Parathyroid adenoma (tissue), 2 donors: ENCODE measurements around the gene CECR2.
"Not testable (repeated sequence)": the region's sequence is repeated elsewhere in the genome, so short reads cannot be mapped to it uniquely, and the experiment has no call there.

Experiments used
- H2AFZ ChIP-seq: fragments of 300-600 bp; sonication (generic); one replicate; pipeline ENCODE4 v1.7.0; 2017; ENCODE audit warnings: antibody characterized with exemption, mild to moderate bottlenecking
- H3K27ac ChIP-seq: fragments of 300-600 bp; sonication (generic); one replicate; pipeline ENCODE4 v1.7.0; 2017
- H3K27me3 ChIP-seq: fragments of 300-600 bp; sonication (generic); one replicate; pipeline ENCODE4 v1.7.0; 2017; ENCODE audit warnings: low read length; ENCODE audit not compliant: control insufficient read depth, insufficient read depth
- H3K36me3 ChIP-seq: fragments of 300-600 bp; sonication (generic); one replicate; pipeline ENCODE4 v1.7.0; 2017; ENCODE audit warnings: low read length; ENCODE audit not compliant: control insufficient read depth, insufficient read depth
- H3K4me1 ChIP-seq: fragments of 300-600 bp; sonication (generic); one replicate; pipeline ENCODE4 v1.7.0; 2017; ENCODE audit warnings: control low read depth
- H3K4me2 ChIP-seq: fragments of 300-600 bp; sonication (generic); one replicate; pipeline ENCODE4 v1.7.0; 2017; ENCODE audit warnings: low read length
- H3K4me3 ChIP-seq: fragments of 300-600 bp; sonication (generic); one replicate; pipeline ENCODE4 v1.7.0; 2017; ENCODE audit warnings: low read depth, low read length
- H3K79me2 ChIP-seq: fragments of 300-600 bp; sonication (generic); one replicate; pipeline ENCODE4 v1.7.0; 2017; ENCODE audit warnings: control low read depth
- H3K9ac ChIP-seq: fragments of 300-600 bp; sonication (generic); one replicate; pipeline ENCODE4 v1.7.0; 2017; ENCODE audit warnings: mild to moderate bottlenecking
- H3K9me3 ChIP-seq: fragments of 300-600 bp; sonication (generic); one replicate; pipeline ENCODE4 v1.7.0; 2017; ENCODE audit warnings: low read length; ENCODE audit not compliant: control insufficient read depth
- TF ChIP-seq, protein P1 (sequence below): fragments of 300-600 bp; sonication (generic); IDR thresholded peaks from one replicate; pipeline ENCODE4 v1.7.0; 2017; ENCODE audit warnings: antibody characterized with exemption, mild to moderate bottlenecking
- donor health status: primary hyperparathyroidism.

The CECR2 gene

DNA sequence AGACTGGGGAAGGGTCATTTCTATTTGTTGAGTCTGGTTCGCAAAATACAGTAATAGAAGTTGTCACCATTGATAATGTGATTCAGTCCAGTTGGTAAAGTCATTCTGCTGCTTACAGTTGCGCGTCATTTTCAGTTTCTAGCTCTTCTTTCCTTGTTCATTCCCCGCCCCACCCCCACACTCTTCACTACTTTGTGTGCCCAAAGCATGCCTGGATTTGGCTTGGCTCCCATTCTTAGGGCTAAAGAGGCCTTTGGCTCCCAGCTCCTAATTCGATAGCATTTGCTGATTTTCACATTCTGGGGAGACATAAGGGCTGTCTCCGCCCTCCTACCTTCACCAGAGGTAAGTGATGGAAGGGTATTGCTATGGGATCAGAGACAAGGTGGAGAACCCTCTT is 43.0 kb downstream of the CECR2 start:
- Histone ChIP-seq H3K4me1 (no peaks in the 10 kb centered on the region), H2AFZ (no peak overlapping the region), H3K79me2 (no peaks in the 10 kb centered on the region), H3K4me3 (no peak overlapping the region), H3K9me3 (no peaks in the 10 kb centered on the region), H3K4me2 (no peak overlapping the region), H3K9ac (no peak overlapping the region), H3K36me3 (no peaks in the 10 kb centered on the region), H3K27me3 (no peaks in the 10 kb centered on the region), H3K27ac (no peak overlapping the region)
- TF ChIP-seq, protein P1, sequence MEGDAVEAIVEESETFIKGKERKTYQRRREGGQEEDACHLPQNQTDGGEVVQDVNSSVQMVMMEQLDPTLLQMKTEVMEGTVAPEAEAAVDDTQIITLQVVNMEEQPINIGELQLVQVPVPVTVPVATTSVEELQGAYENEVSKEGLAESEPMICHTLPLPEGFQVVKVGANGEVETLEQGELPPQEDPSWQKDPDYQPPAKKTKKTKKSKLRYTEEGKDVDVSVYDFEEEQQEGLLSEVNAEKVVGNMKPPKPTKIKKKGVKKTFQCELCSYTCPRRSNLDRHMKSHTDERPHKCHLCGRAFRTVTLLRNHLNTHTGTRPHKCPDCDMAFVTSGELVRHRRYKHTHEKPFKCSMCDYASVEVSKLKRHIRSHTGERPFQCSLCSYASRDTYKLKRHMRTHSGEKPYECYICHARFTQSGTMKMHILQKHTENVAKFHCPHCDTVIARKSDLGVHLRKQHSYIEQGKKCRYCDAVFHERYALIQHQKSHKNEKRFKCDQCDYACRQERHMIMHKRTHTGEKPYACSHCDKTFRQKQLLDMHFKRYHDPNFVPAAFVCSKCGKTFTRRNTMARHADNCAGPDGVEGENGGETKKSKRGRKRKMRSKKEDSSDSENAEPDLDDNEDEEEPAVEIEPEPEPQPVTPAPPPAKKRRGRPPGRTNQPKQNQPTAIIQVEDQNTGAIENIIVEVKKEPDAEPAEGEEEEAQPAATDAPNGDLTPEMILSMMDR: no peak

DNA sequence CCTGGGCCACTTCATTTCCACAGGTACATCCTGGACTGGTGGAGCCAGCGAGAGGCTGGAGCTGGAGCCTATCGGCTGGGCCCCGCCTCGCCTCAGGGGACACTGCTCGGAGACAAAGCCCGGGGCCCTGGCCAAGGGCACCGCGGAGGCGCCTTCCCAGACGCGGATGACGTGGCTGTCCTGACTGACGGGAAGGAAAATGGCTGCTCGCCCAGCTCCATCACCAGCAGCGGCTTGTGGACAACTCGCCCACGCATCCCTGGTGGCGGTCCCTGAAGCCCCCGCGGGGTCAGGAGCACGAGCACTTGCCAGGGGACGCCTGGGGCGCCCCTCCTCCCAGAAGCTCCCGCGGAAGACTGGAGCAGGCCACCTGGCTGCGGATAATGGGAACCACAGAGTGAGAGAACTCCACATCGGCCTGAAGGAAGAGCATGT is 49.6 kb downstream of the CECR2 start:
- Histone ChIP-seq H3K27me3 (no peaks in the 10 kb centered on the region), H3K36me3 (no peaks in the 10 kb centered on the region), H3K4me2 (no peak overlapping the region), H3K4me3 (no peak overlapping the region), H3K9me3 (no peaks in the 10 kb centered on the region), H3K27ac (no peak overlapping the region), H2AFZ (no peak overlapping the region), H3K79me2 (no peaks in the 10 kb centered on the region), H3K9ac (no peak overlapping the region), H3K4me1 (no peaks in the 10 kb centered on the region)
- TF ChIP-seq, protein P1: no peak

DNA sequence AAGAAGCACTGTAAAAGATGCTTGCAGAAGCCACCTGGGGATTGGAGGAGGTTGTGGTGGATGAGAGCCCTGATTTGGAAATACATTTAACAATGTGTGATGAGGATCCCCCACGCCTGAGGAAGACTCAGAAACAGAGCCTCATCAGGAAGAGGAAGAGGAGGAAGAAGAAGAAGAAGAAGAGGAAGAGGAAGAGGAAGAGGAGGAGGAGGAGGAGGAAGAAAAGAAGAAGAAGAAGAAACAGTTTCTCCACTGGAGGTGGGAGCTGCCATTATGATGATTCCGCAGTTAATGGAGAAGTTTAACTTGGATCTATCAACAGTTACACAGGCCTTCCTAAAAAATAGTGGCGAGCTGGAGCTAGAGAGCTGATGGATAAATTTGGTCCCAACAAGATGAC is 50.1 kb downstream of the CECR2 start:
- TF ChIP-seq, protein P1: no peak
- no peak overlapping the region for H3K27ac ChIP-seq
- no peak overlapping the region for H2AFZ ChIP-seq

DNA sequence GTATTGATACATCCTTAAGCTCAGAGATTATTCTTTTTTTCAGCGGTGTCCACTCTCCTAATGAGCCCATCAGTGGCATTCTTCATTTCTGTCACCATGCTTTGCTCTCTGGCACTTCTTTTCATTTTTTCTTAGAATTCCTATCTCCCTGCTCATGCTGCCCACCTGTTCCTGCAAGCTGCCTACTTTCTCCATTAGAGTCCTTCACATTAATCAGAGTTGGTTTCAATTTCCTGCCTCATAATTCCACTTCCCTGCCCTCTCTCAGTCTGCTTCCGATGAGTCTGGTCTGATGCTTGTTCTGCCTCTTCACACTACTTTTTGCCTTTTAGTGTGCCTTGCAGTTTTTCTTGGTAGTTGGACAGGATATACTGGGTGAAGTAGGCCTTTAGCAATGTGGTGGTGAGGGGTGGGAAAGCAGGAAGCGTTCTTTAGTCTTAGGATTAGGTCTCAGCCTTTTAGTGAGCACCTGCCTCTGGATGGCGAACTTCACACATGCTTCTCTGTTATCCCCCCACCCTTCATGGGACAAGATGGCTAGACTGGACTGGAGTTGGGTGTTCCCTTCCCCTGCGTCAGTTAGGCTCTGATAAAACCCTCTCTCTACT is 53.6 kb downstream of the CECR2 start:
- Histone ChIP-seq H3K4me2 (no peak overlapping the region), H3K9ac (no peak overlapping the region), H3K36me3 (no peaks in the 10 kb centered on the region), H2AFZ (no peak overlapping the region), H3K4me1 (no peaks in the 10 kb centered on the region), H3K4me3 (no peak overlapping the region), H3K79me2 (no peaks in the 10 kb centered on the region), H3K27me3 (no peaks in the 10 kb centered on the region), H3K9me3 (no peaks in the 10 kb centered on the region), H3K27ac (no peak overlapping the region)
- TF ChIP-seq, protein P1: no peak

More for the DNA sequence above, 50.1 kb downstream of the CECR2 start:
- no peaks in the 10 kb centered on the region for H3K27me3 ChIP-seq
- H3K79me2 ChIP-seq: no peaks in the 10 kb centered on the region
- no peaks in the 10 kb centered on the region for H3K36me3 ChIP-seq
- no peak overlapping the region for H3K4me2 ChIP-seq
- H3K9ac ChIP-seq: no peak overlapping the region
- no peaks in the 10 kb centered on the region for H3K9me3 ChIP-seq
- no peak overlapping the region for H3K4me3 ChIP-seq
- H3K4me1 ChIP-seq: no peaks in the 10 kb centered on the region

DNA sequence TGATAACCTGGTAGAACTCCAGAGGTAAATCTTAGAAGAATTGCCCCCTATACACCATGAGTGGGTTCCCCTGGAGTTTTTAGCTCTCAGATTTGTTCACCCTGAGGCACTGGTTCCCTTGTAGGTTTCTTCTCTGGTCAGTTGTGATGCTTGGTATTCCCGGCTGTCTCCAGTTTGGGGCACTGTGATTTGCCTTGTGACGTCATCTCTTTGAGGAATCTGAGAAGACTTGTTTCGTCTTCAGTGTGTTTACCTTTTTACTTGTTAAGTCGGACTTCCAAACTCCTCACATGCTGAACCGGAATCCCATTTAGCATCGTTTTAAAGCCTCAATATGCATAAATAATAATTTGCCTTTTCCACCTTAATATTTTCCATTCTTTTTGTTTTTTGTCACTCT is 54.4 kb downstream of the CECR2 start:
- Histone ChIP-seq H3K27me3 (no peaks in the 10 kb centered on the region), H2AFZ (no peak overlapping the region), H3K36me3 (no peaks in the 10 kb centered on the region), H3K9me3 (no peaks in the 10 kb centered on the region), H3K9ac (no peak overlapping the region), H3K4me3 (no peak overlapping the region), H3K79me2 (no peaks in the 10 kb centered on the region), H3K27ac (no peak overlapping the region), H3K4me2 (no peak overlapping the region), H3K4me1 (no peaks in the 10 kb centered on the region)
- TF ChIP-seq, protein P1: no peak

DNA sequence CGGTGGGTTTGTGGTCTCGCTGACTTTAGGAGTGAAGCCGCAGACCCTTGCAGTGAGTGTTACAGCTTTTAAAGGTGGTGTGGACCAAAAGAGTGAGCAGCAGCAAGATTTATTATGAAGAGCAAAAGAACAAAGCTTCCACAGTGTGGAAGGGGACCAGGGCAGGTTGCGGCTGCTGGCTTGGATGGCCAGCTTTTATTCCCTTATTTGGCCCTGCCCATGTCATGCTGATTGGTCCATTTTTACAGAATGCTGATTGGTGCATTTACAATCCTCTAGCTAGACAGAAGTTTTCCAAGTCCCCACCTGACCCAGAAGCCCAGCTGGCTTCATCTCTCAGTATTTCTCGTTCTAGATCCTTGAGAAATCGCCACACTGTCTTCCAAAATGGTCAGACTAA is 58.3 kb downstream of the CECR2 start:
- H3K4me2 ChIP-seq, H3K4me3 ChIP-seq, H3K36me3 ChIP-seq, H3K27me3 ChIP-seq, H2AFZ ChIP-seq, H3K9ac ChIP-seq, H3K27ac ChIP-seq, H3K79me2 ChIP-seq, H3K4me1 ChIP-seq, H3K9me3 ChIP-seq: not testable (repeated sequence)
